Inflammatory macrophage (primary cell): ENCODE results near the gene NDFIP1.
"Not testable (repeated sequence)": the region's sequence is repeated elsewhere in the genome, so short reads cannot be mapped to it uniquely, and the experiment has no call there.

Experiments used
- DNase-seq, 2 donors: peaks; one replicate each; pipeline ENCODE4 v3.0.0-alpha.2; 2020 to 2022

Gene NDFIP1

GRCh38 chr5:142120247-142120935 lies 11.8 kb downstream of the NDFIP1 start:
- DNase-seq, result no peak

- DNase-seq, result no peak
Measured at GRCh38 chr5:142122121-142122520, 13.5 kb downstream of the NDFIP1 start.

DNA sequence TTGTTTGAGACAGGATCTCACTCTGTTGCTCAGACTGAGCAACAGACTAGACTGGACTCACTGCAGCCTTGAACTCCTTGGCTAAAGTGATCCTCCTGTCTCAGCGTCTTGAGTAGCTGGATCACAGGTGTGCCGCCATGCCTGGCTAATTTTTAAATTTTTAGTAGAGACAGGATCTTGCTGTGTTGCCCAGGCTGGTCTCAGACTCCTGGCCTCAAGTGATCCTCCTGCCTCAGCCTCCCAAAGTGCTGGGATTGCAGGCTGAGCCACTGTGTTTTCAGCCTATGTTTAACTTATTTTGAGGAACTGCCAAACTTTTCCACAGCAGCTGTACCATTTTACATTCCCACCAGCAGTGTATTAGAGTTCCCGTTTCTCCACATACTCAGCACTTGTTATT lies 16.8 kb downstream of the NDFIP1 start:
- DNase-seq, result no peak

GRCh38 chr5:142125963-142126362 lies 17.4 kb downstream of the NDFIP1 start:
- DNase-seq, result no peak

DNA sequence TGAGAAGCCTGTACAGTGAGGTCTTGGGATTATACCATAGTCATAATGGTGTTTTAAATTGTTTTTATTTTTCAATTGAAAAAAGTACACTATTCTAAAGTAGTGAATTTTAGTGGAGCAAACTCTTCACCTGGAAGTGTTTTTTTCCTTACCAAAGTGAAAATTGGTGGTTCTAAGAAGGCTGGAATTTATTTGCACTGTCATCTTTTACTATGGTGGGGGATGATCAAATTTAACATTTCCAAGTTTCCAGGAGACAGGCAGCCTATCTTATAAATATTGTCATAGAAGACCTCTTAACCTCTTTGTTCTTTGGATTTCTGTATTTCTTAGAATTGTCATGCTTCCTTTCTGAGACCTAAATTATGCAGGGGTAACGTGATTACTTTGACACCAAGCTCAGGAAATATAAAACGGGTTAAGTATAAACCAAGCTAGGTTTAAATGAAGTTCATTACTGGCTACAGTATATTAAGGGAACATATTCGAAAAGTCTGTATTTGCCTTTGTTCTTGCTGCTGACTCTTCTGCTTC lies 20.2 kb downstream of the NDFIP1 start:
- no peak for DNase-seq

DNA sequence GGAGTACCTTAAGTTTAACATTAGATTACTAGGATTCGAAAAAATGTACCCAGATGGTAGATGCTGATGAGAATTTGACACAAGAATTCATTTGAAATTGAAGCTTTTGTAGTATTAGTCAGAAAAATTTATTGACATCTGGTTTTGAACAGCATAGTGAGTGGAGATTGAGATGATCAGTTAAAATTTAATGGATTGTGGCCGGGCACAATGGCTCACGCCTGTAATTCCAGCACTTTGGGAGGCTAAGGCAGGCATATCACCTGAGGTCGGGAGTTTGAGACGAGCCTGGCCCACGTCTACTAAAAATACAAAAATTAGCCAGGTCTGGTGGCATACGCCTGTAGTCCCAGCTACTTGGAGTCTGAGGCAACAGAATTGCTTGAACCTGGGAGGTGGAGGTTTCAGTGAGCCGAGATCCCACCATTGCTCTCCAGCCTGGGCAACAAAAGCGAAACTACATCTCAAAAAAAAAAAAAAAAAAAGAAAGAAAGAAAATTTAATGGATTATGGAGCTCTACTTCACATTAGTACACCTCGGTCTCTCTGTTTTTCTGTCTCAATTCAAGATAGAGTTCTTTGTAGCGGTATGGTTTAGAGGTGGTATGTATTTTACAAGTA lies 21.0 kb downstream of the NDFIP1 start:
- DNase-seq, result no peak

DNA sequence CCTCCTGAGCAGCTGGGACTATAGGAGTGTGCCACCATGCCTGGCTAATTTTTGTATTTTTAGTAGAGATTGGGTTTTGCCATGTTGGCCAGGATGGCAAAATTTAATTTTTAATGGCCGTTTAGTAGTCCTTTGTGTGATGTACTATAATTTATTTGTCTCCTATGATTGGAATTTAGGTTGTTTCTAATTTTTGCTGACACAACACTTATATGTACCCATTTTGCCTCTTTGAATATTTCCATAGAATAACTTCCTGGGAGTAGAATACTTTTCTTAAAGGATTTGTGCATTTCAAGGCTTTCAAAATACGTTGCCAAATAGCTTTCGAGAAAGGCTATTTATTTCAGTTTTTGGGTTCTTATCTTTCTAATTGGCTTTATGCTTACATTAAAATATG lies 22.8 kb downstream of the NDFIP1 start:
- no peak for DNase-seq

GRCh38 chr5:142132916-142133315 lies 24.3 kb downstream of the NDFIP1 start:
- no peak for DNase-seq

- peak in 1 of 2 donors; percentile 47 for DNase-seq
Measured at GRCh38 chr5:142133330-142134206, 25.0 kb downstream of the NDFIP1 start.

DNA sequence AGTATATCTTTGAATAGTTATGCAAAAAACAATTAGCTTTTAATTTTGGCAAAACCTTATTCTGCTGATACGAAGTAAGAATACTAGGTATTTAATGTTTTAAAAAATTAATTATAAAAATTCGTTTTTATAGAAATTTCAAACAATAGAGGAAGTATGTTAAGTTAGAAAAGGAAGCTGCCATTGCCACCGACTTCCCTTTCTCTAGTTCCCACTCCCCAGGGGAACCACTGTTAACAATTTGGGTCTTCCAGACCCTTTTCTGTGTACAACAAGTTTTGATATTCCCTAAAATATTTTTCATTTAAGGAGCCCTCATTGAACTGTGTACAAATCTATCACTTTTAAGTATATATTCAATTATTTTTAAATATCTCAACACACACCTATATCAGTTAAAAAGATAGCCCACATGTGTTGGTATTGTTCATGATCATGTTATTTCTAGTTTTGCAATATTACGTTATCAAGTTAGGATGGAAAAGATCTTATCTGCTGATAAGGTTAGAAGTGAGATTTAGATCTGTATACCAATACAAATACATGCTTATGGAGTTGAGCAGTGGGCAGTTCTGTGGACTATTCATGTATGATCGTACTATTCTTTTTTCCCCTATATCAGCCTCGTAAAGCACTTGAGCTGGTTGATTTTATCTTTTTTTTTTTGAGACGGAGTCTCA lies 25.9 kb downstream of the NDFIP1 start:
- peak; percentile 18 to 19 for DNase-seq

GRCh38 chr5:142141463-142141862 lies 32.9 kb downstream of the NDFIP1 start:
- no peak for DNase-seq

- DNase-seq, result peak; percentile 30 to 55
Measured at GRCh38 chr5:142143878-142144277, 35.3 kb downstream of the NDFIP1 start.

GRCh38 chr5:142145106-142145900 lies 36.7 kb downstream of the NDFIP1 start:
- peak; percentile 59 to 65 for DNase-seq

GRCh38 chr5:142149363-142149762 lies 40.8 kb downstream of the NDFIP1 start:
- no peak for DNase-seq

GRCh38 chr5:142150431-142150830 lies 41.9 kb downstream of the NDFIP1 start:
- no peak for DNase-seq

DNA sequence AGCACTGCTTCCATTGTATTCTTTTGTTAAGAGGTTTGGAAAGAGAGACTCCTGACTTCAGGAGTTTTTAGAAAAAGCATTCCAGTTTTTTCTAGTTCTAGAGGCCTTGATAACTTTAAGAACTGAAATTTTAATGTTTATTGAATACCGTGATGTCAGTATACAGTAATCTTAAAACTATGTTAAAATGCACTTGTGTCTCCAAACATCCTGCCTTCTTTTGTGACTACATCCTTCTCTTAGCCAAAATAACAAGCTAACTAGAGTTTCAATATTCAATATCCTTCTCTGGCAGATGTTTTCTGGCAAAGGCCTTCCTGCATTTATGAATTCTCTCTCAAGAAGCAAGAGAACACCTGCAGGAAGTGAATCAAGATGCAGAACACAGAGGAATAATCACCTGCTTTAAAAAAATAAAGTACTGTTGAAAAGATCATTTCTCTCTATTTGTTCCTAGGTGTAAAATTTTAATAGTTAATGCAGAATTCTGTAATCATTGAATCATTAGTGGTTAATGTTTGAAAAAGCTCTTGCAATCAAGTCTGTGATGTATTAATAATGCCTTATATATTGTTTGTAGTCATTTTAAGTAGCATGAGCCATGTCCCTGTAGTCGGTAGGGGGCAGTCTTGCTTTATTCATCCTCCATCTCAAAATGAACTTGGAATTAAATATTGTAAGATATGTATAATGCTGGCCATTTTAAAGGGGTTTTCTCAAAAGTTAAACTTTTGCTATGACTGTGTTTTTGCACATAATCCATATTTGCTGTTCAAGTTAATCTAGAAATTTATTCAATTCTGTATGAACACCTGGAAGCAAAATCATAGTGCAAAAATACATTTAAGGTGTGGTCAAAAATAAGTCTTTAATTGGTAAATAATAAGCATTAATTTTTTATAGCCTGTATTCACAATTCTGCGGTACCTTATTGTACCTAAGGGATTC lies 43.1 kb downstream of the NDFIP1 start:
- DNase-seq, result peak; percentile 70 to 73

- no peak for DNase-seq
Measured at GRCh38 chr5:142152384-142152732, 43.8 kb downstream of the NDFIP1 start.

DNA sequence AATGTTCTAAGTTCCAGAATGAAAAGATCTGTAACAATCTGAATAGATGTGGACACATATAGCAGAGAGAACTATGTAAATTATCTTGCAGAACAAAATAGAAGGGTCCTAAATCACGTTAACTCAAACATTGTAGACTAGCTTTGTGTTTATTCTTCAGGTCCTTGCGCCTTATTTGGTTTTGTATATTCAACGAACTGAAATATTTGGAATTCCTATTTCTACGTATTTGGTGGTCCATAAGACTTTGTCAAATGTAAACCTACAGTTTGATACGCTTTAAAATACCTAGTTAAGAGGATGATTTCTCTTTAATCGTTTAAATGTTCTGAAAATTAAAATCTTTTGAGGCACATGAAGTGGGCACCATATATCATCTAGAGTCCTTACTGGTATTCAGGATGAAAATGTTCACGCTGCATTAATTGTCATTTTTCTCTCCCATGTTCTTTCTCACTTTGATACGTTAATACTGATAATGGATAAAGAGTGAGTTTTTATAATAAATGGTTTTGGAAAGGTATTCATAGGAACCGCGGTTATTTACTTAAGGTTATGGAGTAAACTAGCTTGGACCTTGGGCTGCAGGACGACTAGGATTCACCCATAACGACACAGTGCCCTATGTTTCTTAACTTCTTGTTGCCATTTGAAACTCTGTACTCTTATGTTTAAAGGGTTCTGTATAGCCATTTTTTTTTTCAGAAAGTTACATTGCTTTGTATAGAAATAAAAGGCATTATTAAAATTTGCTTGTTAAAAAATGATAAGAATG lies 45.3 kb downstream of the NDFIP1 start:
- DNase-seq, result no peak

GRCh38 chr5:142154449-142154841 lies 45.9 kb downstream of the NDFIP1 start:
- not testable (repeated sequence) for DNase-seq
